Panc1 (cell line): ENCODE data around the gene CLDN16. TPM values are rescaled to one million over a fixed set of nuclear protein-coding genes. Genes with fewer than 3 reads are reported as not detected.

Experiments
- ATAC-seq: fragments of 200-7000 bp; cut with Tn5 transposase; 2 replicates; pipeline ENCODE4 v1.9.1; 2020; ENCODE audit warnings: mild to moderate bottlenecking, moderate library complexity
- BruUV-seq: library from RNA; stranded (reverse); fragments of 400-500 nt; replicated peaks from 2 replicates; lab custom pipeline; 2021; lab: Mats Ljungman, UMichigan
- CTCF ChIA-PET: fragments of 300-600 bp; sonication (Branson Sonifier 250); formaldehyde crosslinking; loops from one replicate; lab custom pipeline; 2022; ENCODE audit warnings: antibody characterized with exemption; lab: Charles Lee
- POLR2A ChIA-PET: fragments of 300-600 bp; sonication (Branson Sonifier 250); formaldehyde crosslinking; loops from one replicate; lab custom pipeline; 2022; ENCODE audit warnings: antibody characterized with exemption; lab: Charles Lee
- DNase-seq: peaks from one replicate; pipeline ENCODE4 v3.0.0-alpha.2; 2010; ENCODE audit warnings: low read depth, low spot score
- H3K27ac ChIP-seq: 2 replicates; pipeline ENCODE4 v1.5.1; 2011; ENCODE audit warnings: mild to moderate bottlenecking, low read length, inconsistent platforms
- H3K27me3 ChIP-seq: fragments of 200-500 bp; sonication (Bioruptor generic); 2 replicates; pipeline ENCODE4 v1.6.0; 2014; ENCODE audit warnings: low read length, inconsistent platforms; ENCODE audit not compliant: control insufficient read depth, insufficient read depth
- H3K36me3 ChIP-seq: fragments of 200-500 bp; sonication (Bioruptor generic); 2 replicates; pipeline ENCODE4 v1.5.1; 2014; ENCODE audit warnings: inconsistent platforms, mild to moderate bottlenecking, low read length, moderate library complexity; ENCODE audit not compliant: control insufficient read depth, insufficient read depth
- H3K4me1 ChIP-seq: 2 replicates; pipeline ENCODE4 v1.5.1; 2011; ENCODE audit warnings: inconsistent platforms, mild to moderate bottlenecking, low read length, moderate library complexity; ENCODE audit not compliant: control insufficient read depth, insufficient read depth
- H3K4me3 ChIP-seq, 2 experiments: 2 replicates each; pipeline ENCODE4 v1.5.1; 2011 to 2012; ENCODE audit warnings: low read depth in 2 of 2, low read length in 2 of 2, mild to moderate bottlenecking in 2 of 2, inconsistent platforms in 1 of 2, moderate library complexity in 1 of 2
- H3K9me3 ChIP-seq: fragments of 200-500 bp; sonication (Bioruptor generic); 2 replicates; pipeline ENCODE4 v1.5.1; 2014; ENCODE audit warnings: low read depth, mild to moderate bottlenecking, inconsistent platforms, low read length, moderate library complexity; ENCODE audit not compliant: control insufficient read depth, insufficient read depth
- POLR2AphosphoS5 ChIP-seq: IDR thresholded peaks from 2 replicates; pipeline ENCODE4 v1.6.1; 2012; ENCODE audit warnings: mild to moderate bottlenecking, low read depth, low read length, moderate library complexity
- REST ChIP-seq, 2 experiments: IDR thresholded peaks; 2 replicates each; pipeline ENCODE4 v1.6.1; 2011 to 2012; ENCODE audit warnings: low read depth in 2 of 2, control low read depth in 1 of 2, low read length in 1 of 2, mild to moderate bottlenecking in 1 of 2, moderate library complexity in 1 of 2; ENCODE audit not compliant: insufficient read depth in 1 of 2
- SIN3A ChIP-seq: IDR thresholded peaks from 2 replicates; pipeline ENCODE4 v1.6.1; 2012; ENCODE audit warnings: low read depth, mild to moderate bottlenecking, low read length, moderate library complexity, borderline replicate concordance; ENCODE audit not compliant: insufficient read depth
- TCF7L2 ChIP-seq: IDR thresholded peaks from 2 replicates; pipeline ENCODE4 v1.6.1; 2011; ENCODE audit warnings: mild to moderate bottlenecking, low read depth, low read length, inconsistent platforms
- in situ Hi-C: cut with HindIII; loops from 2 replicates; pipeline ENCODE4 v1.10.0; 2016; ENCODE audit warnings: low sequenced_read_pairs, low pct_unique_long_range_greater_than_20kb
- intact Hi-C: fragments of 100-400 bp; cut with micrococcal nuclease; formaldehyde crosslinking; loops from one replicate; pipeline ENCODE4 v1.10.0; 2022; ENCODE audit not compliant: unreplicated experiment
- total RNA-seq: library from RNA; stranded (reverse); gene quantifications from one replicate; pipeline ENCODE4 v1.2.1, GENCODE V29; 2021; ENCODE audit not compliant: unreplicated experiment
- TF ChIP-seq, protein P1 (sequence below): fragments of 450-650 bp; IDR thresholded peaks from 2 replicates; pipeline ENCODE4 v1.5.1; 2017; ENCODE audit warnings: mild to moderate bottlenecking

The CLDN16 gene
- total RNA-seq, 1 experiment from 2014 or later, result not detected

DNA sequence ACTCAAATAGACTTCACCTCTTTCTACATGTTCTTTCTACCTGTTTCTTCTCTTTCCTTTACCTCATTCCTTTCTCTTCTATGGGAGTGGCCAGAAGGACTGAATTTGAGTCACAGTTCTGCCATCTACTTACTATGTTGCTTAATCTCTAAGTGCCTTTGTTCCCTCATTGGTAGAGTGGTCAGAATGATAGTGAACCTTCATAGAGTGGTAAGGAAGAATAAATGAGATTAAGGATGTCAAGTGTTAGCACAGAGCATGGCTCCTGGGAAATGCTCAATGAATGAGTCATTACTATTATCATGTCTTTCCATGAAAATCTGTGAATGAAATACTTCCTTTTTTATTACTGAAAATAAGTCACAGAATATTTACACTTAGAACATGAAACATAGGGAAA lies 44.3 kb downstream of the CLDN16 start:
- no peak for ATAC-seq
- intact Hi-C loops (no loop called here), in situ Hi-C loops (no loop called here)
- Histone ChIP-seq H3K27ac (no peak overlapping the region), H3K36me3 (no peaks in the 10 kb centered on the region), H3K4me3 (no peak overlapping the region), H3K4me1 (no peaks in the 10 kb centered on the region), H3K9me3 (no peaks in the 10 kb centered on the region), H3K27me3 (no peaks in the 10 kb centered on the region)
- no TSS peak for BruUV-seq
- CTCF ChIA-PET, result no interaction called here
- POLR2A ChIA-PET, result no interaction called here
- no peak for TF ChIP-seq SIN3A
- TF ChIP-seq, protein P1, sequence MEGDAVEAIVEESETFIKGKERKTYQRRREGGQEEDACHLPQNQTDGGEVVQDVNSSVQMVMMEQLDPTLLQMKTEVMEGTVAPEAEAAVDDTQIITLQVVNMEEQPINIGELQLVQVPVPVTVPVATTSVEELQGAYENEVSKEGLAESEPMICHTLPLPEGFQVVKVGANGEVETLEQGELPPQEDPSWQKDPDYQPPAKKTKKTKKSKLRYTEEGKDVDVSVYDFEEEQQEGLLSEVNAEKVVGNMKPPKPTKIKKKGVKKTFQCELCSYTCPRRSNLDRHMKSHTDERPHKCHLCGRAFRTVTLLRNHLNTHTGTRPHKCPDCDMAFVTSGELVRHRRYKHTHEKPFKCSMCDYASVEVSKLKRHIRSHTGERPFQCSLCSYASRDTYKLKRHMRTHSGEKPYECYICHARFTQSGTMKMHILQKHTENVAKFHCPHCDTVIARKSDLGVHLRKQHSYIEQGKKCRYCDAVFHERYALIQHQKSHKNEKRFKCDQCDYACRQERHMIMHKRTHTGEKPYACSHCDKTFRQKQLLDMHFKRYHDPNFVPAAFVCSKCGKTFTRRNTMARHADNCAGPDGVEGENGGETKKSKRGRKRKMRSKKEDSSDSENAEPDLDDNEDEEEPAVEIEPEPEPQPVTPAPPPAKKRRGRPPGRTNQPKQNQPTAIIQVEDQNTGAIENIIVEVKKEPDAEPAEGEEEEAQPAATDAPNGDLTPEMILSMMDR, result no peak
- TF ChIP-seq TCF7L2, result no peak
- no peak for TF ChIP-seq REST (IDR thresholded peaks at IDR 0.05; ENCODE audit: insufficient read depth in 1 of 2, low read depth in 2 of 2, low read length in 1 of 2)
- TF ChIP-seq POLR2AphosphoS5, result no peak
- DNase-seq, result no peak

DNA sequence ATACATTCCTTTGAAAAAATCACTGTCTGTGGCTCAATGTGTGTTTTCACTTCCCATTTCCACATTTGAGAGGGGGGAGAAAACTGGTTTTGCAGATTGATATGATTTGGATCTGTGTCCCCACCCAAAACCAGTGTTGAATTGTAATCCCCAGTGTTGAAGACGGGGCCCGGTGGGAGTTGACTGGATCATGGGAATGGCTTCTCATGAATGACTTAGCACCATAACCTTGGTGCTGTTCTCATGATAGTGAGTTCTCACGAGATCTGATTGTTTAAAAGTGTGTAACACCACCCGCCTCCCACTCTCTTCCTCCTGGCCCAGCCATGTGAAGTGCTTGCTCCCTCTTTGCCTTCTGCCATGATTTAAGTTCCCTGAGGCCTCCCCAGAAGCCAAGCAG lies 45.7 kb downstream of the CLDN16 start:
- in situ Hi-C loops, result no loop called here
- POLR2A ChIA-PET, result no interaction called here
- no peaks in the 10 kb centered on the region for H3K9me3 ChIP-seq
- H3K4me1 ChIP-seq, result no peaks in the 10 kb centered on the region
- H3K4me3 ChIP-seq, result no peak overlapping the region
- ATAC-seq (no peak), DNase-seq (no peak)
- intact Hi-C loops, result no loop called here
- no peak for TF ChIP-seq SIN3A
- TF ChIP-seq, protein P1, result no peak
- TF ChIP-seq TCF7L2, result no peak
- no peak for TF ChIP-seq POLR2AphosphoS5
- no peak for TF ChIP-seq REST (IDR thresholded peaks at IDR 0.05; ENCODE audit: insufficient read depth in 1 of 2, low read depth in 2 of 2, low read length in 1 of 2)
- CTCF ChIA-PET, result no interaction called here
- H3K27me3 ChIP-seq, result no peaks in the 10 kb centered on the region
- no peaks in the 10 kb centered on the region for H3K36me3 ChIP-seq
- no TSS peak for BruUV-seq
- H3K27ac ChIP-seq, result no peak overlapping the region
